GM21360 (cell line): ENCODE data around the gene MELK.

Source experiments
- ATAC-seq: cut with Tn5 transposase; IDR thresholded peaks from one replicate; pipeline ENCODE4 v1.9.1; 2021; ENCODE audit warnings: mild to moderate bottlenecking, moderate library complexity; ENCODE audit not compliant: unreplicated experiment

Gene MELK

GRCh38 chr9:36576866-36577265 lies 4.2 kb downstream of the MELK start:
- ATAC-seq: no peak

- ATAC-seq: no peak
Measured at GRCh38 chr9:36584620-36585460, 12.1 kb downstream of the MELK start.

- ATAC-seq: no peak
Measured at GRCh38 chr9:36590231-36590630, 17.5 kb downstream of the MELK start.

- ATAC-seq: no peak
Measured at GRCh38 chr9:36592801-36593583, 20.3 kb downstream of the MELK start.

- no peak for ATAC-seq
Measured at GRCh38 chr9:36594213-36594612, 21.5 kb downstream of the MELK start.

- no peak for ATAC-seq
Measured at GRCh38 chr9:36597412-36598178, 24.9 kb downstream of the MELK start.

- no peak for ATAC-seq
Measured at GRCh38 chr9:36598273-36598672, 25.6 kb downstream of the MELK start.

GRCh38 chr9:36603006-36603405 lies 30.3 kb downstream of the MELK start:
- ATAC-seq: no peak

- ATAC-seq: no peak
Measured at GRCh38 chr9:36609306-36609705, 36.6 kb downstream of the MELK start.

- no peak for ATAC-seq
Measured at GRCh38 chr9:36622121-36622520, 49.4 kb downstream of the MELK start.

- ATAC-seq: no peak
Measured at GRCh38 chr9:36623280-36623679, 50.6 kb downstream of the MELK start.

GRCh38 chr9:36625006-36625615 lies 52.4 kb downstream of the MELK start:
- ATAC-seq: no peak

- ATAC-seq: no peak
Measured at GRCh38 chr9:36632892-36633291, 60.2 kb downstream of the MELK start.

- ATAC-seq: no peak
Measured at GRCh38 chr9:36637491-36638270, 65.0 kb downstream of the MELK start.

GRCh38 chr9:36640771-36641381 lies 68.2 kb downstream of the MELK start:
- ATAC-seq: no peak

- ATAC-seq: no peak
Measured at GRCh38 chr9:36642817-36643216, 70.1 kb downstream of the MELK start.

- no peak for ATAC-seq
Measured at GRCh38 chr9:36656842-36657241, 84.1 kb downstream of the MELK start.

- ATAC-seq: no peak
Measured at GRCh38 chr9:36659500-36659899, 86.8 kb downstream of the MELK start.

GRCh38 chr9:36664806-36665205 lies 92.1 kb downstream of the MELK start:
- no peak for ATAC-seq

GRCh38 chr9:36665387-36665786 lies 92.7 kb downstream of the MELK start:
- ATAC-seq: no peak
